HG02885 (cell line): Measurements from ENCODE around the gene UBASH3A.

ENCODE experiments used
- ATAC-seq: cut with Tn5 transposase; IDR thresholded peaks from one replicate; pipeline ENCODE4 v1.9.1; 2021; ENCODE audit warnings: mild to moderate bottlenecking; ENCODE audit not compliant: unreplicated experiment, poor library complexity

The UBASH3A gene

GRCh38 chr21:42403611-42404231 lies at the start of gene UBASH3A:
Gene UBASH3A, plus strand, starts transcription at chr21:42403902. Its CDS starts 44 bp downstream, at chr21:42403946.
- ATAC-seq: no peak

GRCh38 chr21:42356046-42356445 lies 47.7 kb upstream of the UBASH3A start:
- ATAC-seq: no peak

- no peak for ATAC-seq
Observed at GRCh38 chr21:42356650-42357049, 47.1 kb upstream of the UBASH3A start.

- ATAC-seq: no peak
Observed at GRCh38 chr21:42357307-42357706, 46.4 kb upstream of the UBASH3A start.

GRCh38 chr21:42358261-42358660 lies 45.4 kb upstream of the UBASH3A start:
- ATAC-seq: no peak

- ATAC-seq: no peak
Observed at GRCh38 chr21:42358937-42359336, 44.8 kb upstream of the UBASH3A start.

- ATAC-seq: no peak
Observed at GRCh38 chr21:42360317-42360716, 43.4 kb upstream of the UBASH3A start.

GRCh38 chr21:42361286-42361685 lies 42.4 kb upstream of the UBASH3A start:
- no peak for ATAC-seq

GRCh38 chr21:42362198-42362597 lies 41.5 kb upstream of the UBASH3A start:
- no peak for ATAC-seq

- ATAC-seq: peak; percentile 43
Observed at GRCh38 chr21:42362700-42363099, 41.0 kb upstream of the UBASH3A start.

GRCh38 chr21:42363312-42363711 lies 40.4 kb upstream of the UBASH3A start:
- no peak for ATAC-seq

GRCh38 chr21:42364304-42364865 lies 39.3 kb upstream of the UBASH3A start:
- ATAC-seq: no peak

GRCh38 chr21:42365770-42366169 lies 37.9 kb upstream of the UBASH3A start:
- ATAC-seq: no peak

- ATAC-seq: no peak
Observed at GRCh38 chr21:42366292-42367010, 37.3 kb upstream of the UBASH3A start, which contains the start of gene TFF1. Gene TFF1, minus strand, starts transcription at chr21:42366535. Its CDS starts 40 bp downstream, at chr21:42366495.

- ATAC-seq: no peak
Observed at GRCh38 chr21:42367367-42368165, 36.1 kb upstream of the UBASH3A start.

- ATAC-seq: no peak
Observed at GRCh38 chr21:42369821-42370220, 33.9 kb upstream of the UBASH3A start.

GRCh38 chr21:42370894-42371654 lies 32.6 kb upstream of the UBASH3A start:
- ATAC-seq: no peak

- ATAC-seq: no peak
Observed at GRCh38 chr21:42373196-42373907, 30.4 kb upstream of the UBASH3A start.

- no peak for ATAC-seq
Observed at GRCh38 chr21:42373908-42374455, 29.7 kb upstream of the UBASH3A start.
